ENCODE results near the gene TP63. TPM values are rescaled to one million over a fixed set of nuclear protein-coding genes. Genes with fewer than 3 reads are reported as not detected.

TP63 gene
- total RNA-seq, 1 donor from 2014 or later, result 0.35 TPM

- no peak for DNase-seq (ENCODE audit: low spot score)
Measured at GRCh38 chr3:189776149-189776824, 145.1 kb downstream of the TP63 start.

GRCh38 chr3:189778340-189778950 is 147.3 kb downstream of the TP63 start:
- no peak for DNase-seq (ENCODE audit: low spot score)

- DNase-seq (ENCODE audit: low spot score), result no peak
Measured at GRCh38 chr3:189779166-189779565, 148.0 kb downstream of the TP63 start.

- DNase-seq (ENCODE audit: low spot score), result no peak
Measured at GRCh38 chr3:189780546-189781270, 149.5 kb downstream of the TP63 start.

- DNase-seq (ENCODE audit: low spot score), result no peak
Measured at GRCh38 chr3:189781415-189781814, 150.2 kb downstream of the TP63 start.

GRCh38 chr3:189786479-189787064 is 155.4 kb downstream of the TP63 start:
- no peak for DNase-seq (ENCODE audit: low spot score)

- DNase-seq (ENCODE audit: low spot score), result no peak
Measured at GRCh38 chr3:189787191-189787590, 156.0 kb downstream of the TP63 start.

- DNase-seq (ENCODE audit: low spot score), result no peak
Measured at GRCh38 chr3:189787632-189788031, 156.4 kb downstream of the TP63 start.

- no peak for DNase-seq (ENCODE audit: low spot score)
Measured at GRCh38 chr3:189789432-189789831, 158.2 kb downstream of the TP63 start.

GRCh38 chr3:189790658-189791057 is 159.5 kb downstream of the TP63 start:
- DNase-seq (ENCODE audit: low spot score), result no peak

- DNase-seq (ENCODE audit: low spot score), result no peak
Measured at GRCh38 chr3:189792046-189792929, 161.1 kb downstream of the TP63 start.

- no peak for DNase-seq (ENCODE audit: low spot score)
Measured at GRCh38 chr3:189794518-189794917, 163.3 kb downstream of the TP63 start.

- no peak for DNase-seq (ENCODE audit: low spot score)
Measured at GRCh38 chr3:189797103-189797750, 166.0 kb downstream of the TP63 start.

GRCh38 chr3:189799366-189799765 is 168.2 kb downstream of the TP63 start:
- no peak for DNase-seq (ENCODE audit: low spot score)

GRCh38 chr3:189800436-189800835 is 169.2 kb downstream of the TP63 start:
- DNase-seq (ENCODE audit: low spot score), result no peak

GRCh38 chr3:189803254-189803653 is 172.1 kb downstream of the TP63 start:
- DNase-seq (ENCODE audit: low spot score), result no peak

GRCh38 chr3:189805375-189806067 is 174.3 kb downstream of the TP63 start:
- DNase-seq (ENCODE audit: low spot score), result no peak

GRCh38 chr3:189806171-189806951 is 175.2 kb downstream of the TP63 start:
- no peak for DNase-seq (ENCODE audit: low spot score)
